CD4-positive, alpha-beta memory T cell (primary cell): ENCODE data around the gene OLFML2A. TPM values are rescaled to one million over a fixed set of nuclear protein-coding genes. Genes with fewer than 3 reads are reported as not detected.

Experiments
- CTCF ChIA-PET: fragments of 350-600 bp; sonication (Branson Sonifier 250); formaldehyde crosslinking; loops from one replicate; lab custom pipeline; 2021; ENCODE audit warnings: inconsistent platforms; ENCODE audit not compliant: partially characterized antibody; lab: Charles Lee
- POLR2A ChIA-PET: fragments of 350-600 bp; sonication (Branson Sonifier 250); formaldehyde crosslinking; loops from one replicate; lab custom pipeline; 2021; ENCODE audit not compliant: partially characterized antibody; lab: Charles Lee
- DNase-seq, 5 donors: peaks; one replicate each; pipeline versions ENCODE4 v3.0.0 to v3.0.0-alpha.2; 2020 to 2022; ENCODE audit warnings: mixed read lengths in 1 of 5
- H3K27ac ChIP-seq: one replicate; pipeline ENCODE4 v1.7.0; 2013; ENCODE audit warnings: low read depth, low read length
- H3K27me3 ChIP-seq: 2 replicates; pipeline ENCODE4 v1.7.0; 2013; ENCODE audit warnings: mild to moderate bottlenecking, low read length, moderate library complexity; ENCODE audit not compliant: insufficient read depth
- H3K36me3 ChIP-seq: 2 replicates; pipeline ENCODE4 v1.7.0; 2013; ENCODE audit warnings: mild to moderate bottlenecking, low read length, moderate library complexity; ENCODE audit not compliant: insufficient read depth
- H3K4me1 ChIP-seq: 2 replicates; pipeline ENCODE4 v1.7.0; 2013; ENCODE audit warnings: mild to moderate bottlenecking, low read length, moderate library complexity; ENCODE audit not compliant: insufficient read depth
- H3K4me3 ChIP-seq, 2 donors: one replicate each; pipeline ENCODE4 v1.7.0; 2013; ENCODE audit warnings: low read length in 2 of 2, mild to moderate bottlenecking in 1 of 2
- H3K9me3 ChIP-seq, 2 donors: one replicate each; pipeline ENCODE4 v1.7.0; 2013; ENCODE audit warnings: low read length in 2 of 2, control low read depth in 1 of 2; ENCODE audit not compliant: control insufficient read depth in 1 of 2
- H3K27ac Mint-ChIP-seq, 7 donors: one replicate each; pipeline ENCODE4 v1.8.0; 2020 to 2021; ENCODE audit warnings: mixed read lengths in 7 of 7, mild to moderate bottlenecking in 6 of 7, inconsistent platforms in 3 of 7, moderate library complexity in 3 of 7
- H3K27me3 Mint-ChIP-seq, 2 donors: one replicate each; pipeline ENCODE4 v1.8.0; 2020 to 2021; ENCODE audit warnings: mixed read lengths in 2 of 2
- H3K36me3 Mint-ChIP-seq, 2 donors: one replicate each; pipeline ENCODE4 v1.8.0; 2020 to 2021; ENCODE audit warnings: mixed read lengths in 2 of 2, inconsistent platforms in 1 of 2, mild to moderate bottlenecking in 1 of 2
- H3K4me1 Mint-ChIP-seq, 4 donors: one replicate each; pipeline ENCODE4 v1.8.0; 2020 to 2021; ENCODE audit warnings: mixed read lengths in 4 of 4, mild to moderate bottlenecking in 1 of 4
- H3K4me3 Mint-ChIP-seq, 8 donors: one replicate each; pipeline ENCODE4 v1.8.0; 2020 to 2021; ENCODE audit warnings: mixed read lengths in 8 of 8, mild to moderate bottlenecking in 7 of 8, moderate library complexity in 6 of 8, inconsistent platforms in 3 of 8
- H3K9me3 Mint-ChIP-seq, 8 donors: one replicate each; pipeline ENCODE4 v1.8.0; 2020 to 2021; ENCODE audit warnings: mixed read lengths in 8 of 8, mild to moderate bottlenecking in 5 of 8, inconsistent platforms in 3 of 8, moderate library complexity in 1 of 8
- intact Hi-C: fragments of 100-400 bp; cut with micrococcal nuclease; formaldehyde crosslinking; loops from one replicate; pipeline ENCODE4 v1.15.1; 2023
- polyA plus RNA-seq, 2 donors: library from polyadenylated mRNA; unstranded; fragments of 300-500 nt; fragmentation: Illumina TruSeq; gene quantifications; one replicate each; pipeline ENCODE4 v1.2.3, GENCODE V29; 2021
- total RNA-seq, 2 experiments: library from RNA; stranded (reverse); gene quantifications; one replicate each; pipeline ENCODE4 v1.2.3, GENCODE V29; 2021

Gene OLFML2A
- total and polyA plus RNA-seq, 4 experiments from 2014 or later, result not detected

- H3K4me3 ChIP-seq, result no peak overlapping the region
- no peaks in the 10 kb centered on the region for H3K36me3 ChIP-seq
- Mint-ChIP-seq H3K27ac (no peak overlapping the region), H3K9me3 (no peaks in the 10 kb centered on the region), H3K4me1 (no peaks in the 10 kb centered on the region), H3K27me3 (peaks cover 1 to 8% of the 10 kb centered on the region in 2 donors), H3K36me3 (no peaks in the 10 kb centered on the region), H3K4me3 (no peak overlapping the region)
- no peaks in the 10 kb centered on the region for H3K4me1 ChIP-seq
- H3K9me3 ChIP-seq, result no peaks in the 10 kb centered on the region
- DNase-seq, result no peak
- intact Hi-C loops, result no loop called here
- H3K27ac ChIP-seq, result no peak overlapping the region
- ChIA-PET CTCF (interaction anchor here (1.1 kb wide), 1 partner anchor 56 kb away, joined by 3 read pairs; the partner anchor contains the start of gene WDR38), POLR2A (no interaction called here)
- H3K27me3 ChIP-seq, result no peaks in the 10 kb centered on the region
Observed at GRCh38 chr9:124797343-124798103, 20.6 kb downstream of the OLFML2A start.

GRCh38 chr9:124799274-124800006 lies 22.5 kb downstream of the OLFML2A start:
- Histone ChIP-seq H3K36me3 (no peaks in the 10 kb centered on the region), H3K27me3 (no peaks in the 10 kb centered on the region), H3K4me3 (no peak overlapping the region), H3K4me1 (no peaks in the 10 kb centered on the region), H3K9me3 (no peaks in the 10 kb centered on the region), H3K27ac (no peak overlapping the region)
- POLR2A ChIA-PET, result no interaction called here
- Mint-ChIP-seq H3K4me3 (no peak overlapping the region), H3K27me3 (peaks cover 0 to 8% of the 10 kb centered on the region in 2 donors), H3K36me3 (no peaks in the 10 kb centered on the region), H3K27ac (no peak overlapping the region), H3K9me3 (no peaks in the 10 kb centered on the region), H3K4me1 (no peaks in the 10 kb centered on the region)
- intact Hi-C loops, result no loop called here
- CTCF ChIA-PET, result interaction anchor here (1.1 kb wide), 1 partner anchor 23 kb away, joined by 3 read pairs; no protein-coding TSS in a partner anchor
- DNase-seq, result no peak

DNA sequence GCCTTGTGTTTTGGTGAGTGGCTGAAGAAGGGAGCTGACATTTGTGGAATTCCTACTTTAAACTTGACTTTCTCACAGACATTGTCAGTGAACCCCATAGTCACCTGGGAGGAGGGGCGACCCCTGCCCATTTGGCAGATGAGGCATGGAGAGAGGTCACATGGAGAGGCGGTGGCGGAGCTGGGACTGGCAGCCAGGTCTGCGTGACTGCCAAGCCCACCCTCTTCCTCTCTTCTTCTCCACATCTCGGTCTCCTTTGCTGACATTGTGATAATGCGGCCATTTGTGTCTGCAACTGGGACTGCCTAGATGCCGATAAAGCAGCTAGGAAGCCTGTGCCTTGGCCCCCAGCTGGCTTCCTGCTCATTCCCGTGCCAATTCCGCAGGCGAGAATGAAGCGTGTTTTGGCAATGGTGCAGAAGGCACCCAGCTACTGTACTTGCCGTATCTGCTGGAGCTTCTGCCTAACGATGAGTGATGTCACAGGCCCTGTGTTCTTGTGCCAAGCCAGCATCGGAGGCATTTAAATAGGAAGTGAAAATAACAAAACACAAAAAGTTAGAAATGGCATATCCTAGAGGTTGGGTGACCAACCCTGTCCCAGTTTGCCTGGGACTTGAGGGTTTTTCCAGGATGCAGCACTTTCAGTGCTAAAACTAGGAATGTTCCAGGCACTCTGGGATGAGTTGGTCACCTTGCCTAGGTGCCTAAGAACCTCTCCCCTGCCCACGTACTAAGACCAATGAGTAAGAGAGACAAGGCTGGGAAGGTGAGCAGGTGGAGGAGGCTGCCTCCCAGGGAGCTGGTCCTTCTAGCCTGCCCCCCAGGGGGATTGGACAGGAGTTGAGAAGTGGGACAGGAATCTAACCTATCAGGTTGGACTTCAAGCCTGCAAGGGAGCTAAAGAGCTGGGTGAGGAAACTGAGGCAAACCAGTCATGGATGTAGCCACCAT lies 23.6 kb downstream of the OLFML2A start:
- H3K27me3 ChIP-seq, result no peaks in the 10 kb centered on the region
- Mint-ChIP-seq H3K36me3 (no peaks in the 10 kb centered on the region), H3K4me1 (no peaks in the 10 kb centered on the region), H3K27ac (no peak overlapping the region), H3K9me3 (no peaks in the 10 kb centered on the region), H3K4me3 (no peak overlapping the region), H3K27me3 (peaks cover 0 to 8% of the 10 kb centered on the region in 2 donors)
- intact Hi-C loops, result no loop called here
- ChIA-PET CTCF (interaction anchor here (1.1 kb wide), 1 partner anchor 22 kb away, joined by 3 read pairs; no protein-coding TSS in a partner anchor), POLR2A (no interaction called here)
- H3K4me3 ChIP-seq, result no peak overlapping the region
- DNase-seq, result no peak
- H3K4me1 ChIP-seq, result no peaks in the 10 kb centered on the region
- no peaks in the 10 kb centered on the region for H3K9me3 ChIP-seq
- no peak overlapping the region for H3K27ac ChIP-seq
- H3K36me3 ChIP-seq, result no peaks in the 10 kb centered on the region

GRCh38 chr9:124801356-124801755 lies 24.4 kb downstream of the OLFML2A start:
- POLR2A ChIA-PET, result no interaction called here
- no peak for DNase-seq
- H3K27me3 Mint-ChIP-seq, result peaks cover 0 to 8% of the 10 kb centered on the region in 2 donors
- H3K36me3 Mint-ChIP-seq, result no peaks in the 10 kb centered on the region
- no peak overlapping the region for H3K4me3 Mint-ChIP-seq
- no peaks in the 10 kb centered on the region for H3K9me3 Mint-ChIP-seq
- H3K27ac Mint-ChIP-seq, result peak overlapping the region in 1 of 7 donors; percentile 11
- Histone ChIP-seq H3K36me3 (no peaks in the 10 kb centered on the region), H3K27ac (no peak overlapping the region), H3K27me3 (no peaks in the 10 kb centered on the region), H3K9me3 (no peaks in the 10 kb centered on the region), H3K4me1 (no peaks in the 10 kb centered on the region), H3K4me3 (no peak overlapping the region)
- intact Hi-C loops, result no loop called here
- H3K4me1 Mint-ChIP-seq, result no peaks in the 10 kb centered on the region
- CTCF ChIA-PET, result no interaction called here

DNA sequence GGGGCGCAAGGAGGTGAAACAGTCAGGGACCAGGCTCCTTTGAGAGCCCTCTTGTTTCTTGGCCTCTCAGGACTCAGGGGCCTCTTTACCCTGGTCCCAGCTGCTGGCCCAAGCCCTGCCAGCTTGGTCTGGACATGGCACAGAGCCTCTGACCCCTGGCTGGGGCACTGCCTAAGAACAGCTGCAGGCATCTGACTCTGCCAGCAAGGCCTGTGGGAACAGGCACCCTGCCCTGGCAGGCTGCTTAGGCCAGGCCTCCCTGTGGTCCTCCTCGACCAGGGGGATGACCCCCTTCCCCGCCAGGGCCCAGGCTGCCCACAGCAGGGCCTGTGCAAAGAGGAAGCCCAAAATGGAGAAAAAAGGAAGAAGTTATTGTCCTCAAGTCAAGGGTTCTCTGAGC lies 25.5 kb downstream of the OLFML2A start:
- Histone ChIP-seq H3K4me1 (no peaks in the 10 kb centered on the region), H3K36me3 (no peaks in the 10 kb centered on the region), H3K4me3 (no peak overlapping the region), H3K9me3 (no peaks in the 10 kb centered on the region), H3K27ac (no peak overlapping the region), H3K27me3 (no peaks in the 10 kb centered on the region)
- intact Hi-C loops, result no loop called here
- Mint-ChIP-seq H3K36me3 (no peaks in the 10 kb centered on the region), H3K27me3 (peaks cover 0 to 4% of the 10 kb centered on the region in 2 donors), H3K4me3 (no peak overlapping the region), H3K9me3 (no peaks in the 10 kb centered on the region), H3K27ac (no peak overlapping the region), H3K4me1 (no peaks in the 10 kb centered on the region)
- no peak for DNase-seq
- ChIA-PET POLR2A (no interaction called here), CTCF (no interaction called here)

GRCh38 chr9:124803911-124804310 lies 27.0 kb downstream of the OLFML2A start:
- H3K27me3 ChIP-seq, result no peaks in the 10 kb centered on the region
- no peak overlapping the region for H3K27ac ChIP-seq
- CTCF ChIA-PET, result no interaction called here
- no peaks in the 10 kb centered on the region for H3K36me3 Mint-ChIP-seq
- DNase-seq, result no peak
- H3K27me3 Mint-ChIP-seq, result no peaks in the 10 kb centered on the region
- H3K4me3 ChIP-seq, result no peak overlapping the region
- no peaks in the 10 kb centered on the region for H3K4me1 ChIP-seq
- H3K9me3 Mint-ChIP-seq, result no peaks in the 10 kb centered on the region
- H3K4me1 Mint-ChIP-seq, result no peaks in the 10 kb centered on the region
- no peak overlapping the region for H3K27ac Mint-ChIP-seq
- H3K4me3 Mint-ChIP-seq, result no peak overlapping the region
- no peaks in the 10 kb centered on the region for H3K9me3 ChIP-seq
- POLR2A ChIA-PET, result no interaction called here
- no peaks in the 10 kb centered on the region for H3K36me3 ChIP-seq
- intact Hi-C loops, result no loop called here

- intact Hi-C loops, result no loop called here
- no peak overlapping the region for H3K27ac ChIP-seq
- no peaks in the 10 kb centered on the region for H3K36me3 ChIP-seq
- POLR2A ChIA-PET, result no interaction called here
- H3K9me3 Mint-ChIP-seq, result no peaks in the 10 kb centered on the region
- no peak for DNase-seq
- no peaks in the 10 kb centered on the region for H3K4me1 Mint-ChIP-seq
- CTCF ChIA-PET, result no interaction called here
- H3K27me3 ChIP-seq, result no peaks in the 10 kb centered on the region
- H3K36me3 Mint-ChIP-seq, result no peaks in the 10 kb centered on the region
- H3K27ac Mint-ChIP-seq, result no peak overlapping the region
- no peaks in the 10 kb centered on the region for H3K27me3 Mint-ChIP-seq
- no peak overlapping the region for H3K4me3 Mint-ChIP-seq
- no peak overlapping the region for H3K4me3 ChIP-seq
- H3K4me1 ChIP-seq, result no peaks in the 10 kb centered on the region
- H3K9me3 ChIP-seq, result no peaks in the 10 kb centered on the region
Observed at GRCh38 chr9:124805186-124805585, 28.3 kb downstream of the OLFML2A start.
